PFSK-1 (cell line): Measurements from ENCODE around the gene SNX5.

ENCODE experiments used
- POLR2AphosphoS5 ChIP-seq: IDR thresholded peaks from 2 replicates; pipeline ENCODE4 v1.6.1; 2012; ENCODE audit warnings: low read depth, mild to moderate bottlenecking, control low read depth, low read length, moderate library complexity
- TAF1 ChIP-seq: IDR thresholded peaks from 2 replicates; pipeline ENCODE4 v1.6.1; 2012; ENCODE audit warnings: low read length, control low read depth, borderline replicate concordance; ENCODE audit not compliant: insufficient read depth
- TF ChIP-seq, protein P1 (sequence below), 2 experiments: IDR thresholded peaks; 2 replicates each; pipeline versions ENCODE4 v1.6.1 to v1.8.0; 2011 to 2012; ENCODE audit warnings: low read depth in 2 of 2, low read length in 2 of 2, control low read depth in 1 of 2, inconsistent platforms in 1 of 2, mild to moderate bottlenecking in 1 of 2, moderate library complexity in 1 of 2; ENCODE audit not compliant: insufficient read depth in 1 of 2

DNA sequence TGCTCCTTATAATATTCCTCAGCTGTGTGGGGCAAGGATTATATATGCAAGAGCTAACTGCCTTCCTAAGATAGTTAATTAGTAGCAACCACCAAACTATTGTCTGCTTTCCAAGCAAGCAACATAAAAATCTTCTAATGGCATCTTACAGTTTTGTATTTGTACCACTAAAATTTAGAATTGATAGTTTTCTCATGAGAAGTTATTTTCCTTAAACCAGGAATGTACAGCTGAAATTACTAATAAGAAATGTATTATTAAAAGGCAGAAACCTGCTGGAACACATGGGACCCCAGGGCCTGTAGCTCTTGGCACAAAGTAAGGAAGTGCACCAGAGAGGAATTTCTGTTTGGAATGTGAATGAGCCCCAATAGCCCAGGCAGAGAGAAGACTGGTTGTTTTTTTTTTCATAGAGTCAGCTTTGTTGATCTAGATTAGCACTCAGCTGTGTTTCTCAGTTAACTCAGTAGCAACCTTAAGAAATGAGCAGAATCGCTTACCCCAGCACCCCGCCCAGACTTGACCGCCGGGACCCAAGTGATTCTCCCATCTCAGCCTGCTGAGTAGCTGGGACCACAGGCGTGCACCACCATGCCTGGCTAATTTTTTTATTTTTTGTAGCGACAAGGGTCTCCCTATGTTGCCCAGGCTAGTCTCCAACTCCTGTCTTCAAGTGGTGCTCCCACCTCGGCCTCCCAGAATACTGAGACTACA lies 2.9 kb upstream of the SNX5 start:
- TF ChIP-seq POLR2AphosphoS5: no peak
- TF ChIP-seq, protein P1, sequence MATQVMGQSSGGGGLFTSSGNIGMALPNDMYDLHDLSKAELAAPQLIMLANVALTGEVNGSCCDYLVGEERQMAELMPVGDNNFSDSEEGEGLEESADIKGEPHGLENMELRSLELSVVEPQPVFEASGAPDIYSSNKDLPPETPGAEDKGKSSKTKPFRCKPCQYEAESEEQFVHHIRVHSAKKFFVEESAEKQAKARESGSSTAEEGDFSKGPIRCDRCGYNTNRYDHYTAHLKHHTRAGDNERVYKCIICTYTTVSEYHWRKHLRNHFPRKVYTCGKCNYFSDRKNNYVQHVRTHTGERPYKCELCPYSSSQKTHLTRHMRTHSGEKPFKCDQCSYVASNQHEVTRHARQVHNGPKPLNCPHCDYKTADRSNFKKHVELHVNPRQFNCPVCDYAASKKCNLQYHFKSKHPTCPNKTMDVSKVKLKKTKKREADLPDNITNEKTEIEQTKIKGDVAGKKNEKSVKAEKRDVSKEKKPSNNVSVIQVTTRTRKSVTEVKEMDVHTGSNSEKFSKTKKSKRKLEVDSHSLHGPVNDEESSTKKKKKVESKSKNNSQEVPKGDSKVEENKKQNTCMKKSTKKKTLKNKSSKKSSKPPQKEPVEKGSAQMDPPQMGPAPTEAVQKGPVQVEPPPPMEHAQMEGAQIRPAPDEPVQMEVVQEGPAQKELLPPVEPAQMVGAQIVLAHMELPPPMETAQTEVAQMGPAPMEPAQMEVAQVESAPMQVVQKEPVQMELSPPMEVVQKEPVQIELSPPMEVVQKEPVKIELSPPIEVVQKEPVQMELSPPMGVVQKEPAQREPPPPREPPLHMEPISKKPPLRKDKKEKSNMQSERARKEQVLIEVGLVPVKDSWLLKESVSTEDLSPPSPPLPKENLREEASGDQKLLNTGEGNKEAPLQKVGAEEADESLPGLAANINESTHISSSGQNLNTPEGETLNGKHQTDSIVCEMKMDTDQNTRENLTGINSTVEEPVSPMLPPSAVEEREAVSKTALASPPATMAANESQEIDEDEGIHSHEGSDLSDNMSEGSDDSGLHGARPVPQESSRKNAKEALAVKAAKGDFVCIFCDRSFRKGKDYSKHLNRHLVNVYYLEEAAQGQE (IDR thresholded peaks at IDR 0.05; ENCODE audit: insufficient read depth in 1 of 2, low read depth in 2 of 2, low read length in 2 of 2): no peak
- no peak for TF ChIP-seq TAF1
